Measurements from ENCODE around the gene ZNF14. TPM values are rescaled to one million over a fixed set of nuclear protein-coding genes. Genes with fewer than 3 reads are reported as not detected.

The ZNF14 gene
- total RNA-seq, 4 donors from 2014 or later = 1.9 to 11.6 (median 6.4) TPM

GRCh38 chr19:19662871-19663255, 70.0 kb downstream of the ZNF14 start:
- Histone ChIP-seq H3K27me3 (no peaks in the 10 kb centered on the region), H3K9me3 (no peaks in the 10 kb centered on the region), H3K27ac (peak overlapping the region; percentile 94 to 96 (median 96)), H3K4me3 (peak overlapping the region; percentile 76 to 93 (median 86)), H3K4me1 (peaks cover 0 to 22% (median 12%) of the 10 kb centered on the region in 4 donors), H3K36me3 (peaks cover 0 to 26% (median 0%) of the 10 kb centered on the region in 3 donors)
- no peak for DNase-seq
- TF ChIP-seq POLR2A (IDR thresholded peaks at IDR 0.05) = no peak
- TF ChIP-seq, protein P1, sequence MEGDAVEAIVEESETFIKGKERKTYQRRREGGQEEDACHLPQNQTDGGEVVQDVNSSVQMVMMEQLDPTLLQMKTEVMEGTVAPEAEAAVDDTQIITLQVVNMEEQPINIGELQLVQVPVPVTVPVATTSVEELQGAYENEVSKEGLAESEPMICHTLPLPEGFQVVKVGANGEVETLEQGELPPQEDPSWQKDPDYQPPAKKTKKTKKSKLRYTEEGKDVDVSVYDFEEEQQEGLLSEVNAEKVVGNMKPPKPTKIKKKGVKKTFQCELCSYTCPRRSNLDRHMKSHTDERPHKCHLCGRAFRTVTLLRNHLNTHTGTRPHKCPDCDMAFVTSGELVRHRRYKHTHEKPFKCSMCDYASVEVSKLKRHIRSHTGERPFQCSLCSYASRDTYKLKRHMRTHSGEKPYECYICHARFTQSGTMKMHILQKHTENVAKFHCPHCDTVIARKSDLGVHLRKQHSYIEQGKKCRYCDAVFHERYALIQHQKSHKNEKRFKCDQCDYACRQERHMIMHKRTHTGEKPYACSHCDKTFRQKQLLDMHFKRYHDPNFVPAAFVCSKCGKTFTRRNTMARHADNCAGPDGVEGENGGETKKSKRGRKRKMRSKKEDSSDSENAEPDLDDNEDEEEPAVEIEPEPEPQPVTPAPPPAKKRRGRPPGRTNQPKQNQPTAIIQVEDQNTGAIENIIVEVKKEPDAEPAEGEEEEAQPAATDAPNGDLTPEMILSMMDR (IDR thresholded peaks at IDR 0.05) = no peak

DNA sequence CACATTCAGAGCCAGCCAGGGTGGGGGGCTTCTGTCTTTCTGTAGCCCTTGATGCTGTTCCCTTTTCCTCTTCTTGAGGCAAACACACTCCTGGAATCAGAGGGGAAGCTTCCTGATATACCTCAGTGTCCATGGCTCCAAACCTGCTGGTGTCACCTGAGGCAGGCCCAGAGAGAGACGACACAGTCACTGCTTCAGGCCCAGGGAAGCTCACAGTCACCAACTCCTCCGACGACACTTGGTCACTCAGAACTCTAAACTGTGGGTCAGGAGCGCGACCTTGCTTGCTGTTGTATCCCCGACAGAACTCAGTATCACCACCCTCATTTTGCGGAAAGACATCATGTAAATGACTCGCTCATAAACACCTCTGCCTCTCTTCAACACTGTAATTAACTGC, 70.6 kb downstream of the ZNF14 start:
- no peaks in the 10 kb centered on the region for H3K9me3 ChIP-seq
- peak in 1 of 3 donors; percentile 43 for DNase-seq
- H3K27ac ChIP-seq = peak overlapping the region in 3 of 4 donors; percentile 95 to 96 (median 96)
- H3K36me3 ChIP-seq = peaks cover 0 to 32% (median 0%) of the 10 kb centered on the region in 3 donors
- H3K4me1 ChIP-seq = peaks cover 0 to 22% (median 9%) of the 10 kb centered on the region in 4 donors
- H3K4me3 ChIP-seq = peak overlapping the region; percentile 13 to 89 (median 80)
- TF ChIP-seq, protein P1 (IDR thresholded peaks at IDR 0.05) = no peak
- no peak for TF ChIP-seq POLR2A (IDR thresholded peaks at IDR 0.05)
- H3K27me3 ChIP-seq = no peaks in the 10 kb centered on the region

GRCh38 chr19:19661675-19662251, 71.1 kb downstream of the ZNF14 start:
- DNase-seq = peak in 2 of 3 donors; percentile 65 to 70
- no peaks in the 10 kb centered on the region for H3K9me3 ChIP-seq
- H3K4me3 ChIP-seq = peak overlapping the region in 2 of 4 donors; percentile 13 to 84
- no peak for TF ChIP-seq POLR2A (IDR thresholded peaks at IDR 0.05)
- TF ChIP-seq, protein P1 (IDR thresholded peaks at IDR 0.05) = no peak
- peaks cover 0 to 37% (median 0%) of the 10 kb centered on the region in 3 donors for H3K36me3 ChIP-seq
- H3K4me1 ChIP-seq = peaks cover 0 to 22% (median 8%) of the 10 kb centered on the region in 4 donors
- H3K27me3 ChIP-seq = no peaks in the 10 kb centered on the region
- H3K27ac ChIP-seq = peak overlapping the region in 3 of 4 donors; percentile 19 to 96 (median 95)

DNA sequence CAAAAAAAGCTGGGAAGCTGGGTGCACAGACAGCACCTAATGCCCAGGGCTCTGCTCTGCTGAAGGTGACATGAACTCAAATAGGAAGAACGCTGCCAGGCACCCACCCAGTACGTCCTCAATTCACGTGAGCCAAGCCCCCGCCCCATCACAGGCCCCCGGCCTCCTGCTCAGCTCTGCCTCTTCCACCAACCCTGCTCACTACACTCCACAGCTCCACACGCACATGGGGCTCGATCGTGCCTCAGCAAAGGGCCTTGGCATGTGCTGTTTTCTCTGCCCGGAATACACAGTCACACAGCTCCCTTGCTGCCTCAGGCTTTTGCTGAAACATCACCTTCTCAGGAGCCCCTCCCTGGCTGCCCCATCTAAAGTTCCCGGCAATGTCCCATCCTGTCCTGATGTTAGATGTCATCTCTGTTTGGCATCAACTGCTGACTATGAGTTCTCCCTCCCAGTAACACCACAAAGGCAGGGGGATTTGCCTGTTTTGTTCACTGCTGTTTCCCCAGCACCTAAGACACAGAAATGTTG, 71.7 kb downstream of the ZNF14 start:
- peaks cover 0 to 43% (median 0%) of the 10 kb centered on the region in 3 donors for H3K36me3 ChIP-seq
- H3K27me3 ChIP-seq = no peaks in the 10 kb centered on the region
- no peak for DNase-seq
- TF ChIP-seq, protein P1 (IDR thresholded peaks at IDR 0.05) = no peak
- TF ChIP-seq POLR2A (IDR thresholded peaks at IDR 0.05) = no peak
- H3K4me1 ChIP-seq = peaks cover 0 to 22% (median 8%) of the 10 kb centered on the region in 4 donors
- H3K27ac ChIP-seq = peak overlapping the region in 3 of 4 donors; percentile 19 to 96 (median 95)
- peak overlapping the region in 1 of 4 donors; percentile 13 for H3K4me3 ChIP-seq
- H3K9me3 ChIP-seq = no peaks in the 10 kb centered on the region

Small RNA genes lying within 50 kb of the gene (small RNA-seq; reads per million reads assigned to genes)
- gene AC011458.2 (0 reads per million in 2 donors), gene AC011477.5 (0 reads per million in 2 donors)

Other genes with a start within 250 kb of the ZNF14 start
- 10 to 100 TPM in 2 of 4 donors, 1 to 10 TPM in 2; 3.0 to 14.0 (median 10.0) TPM for gene TSSK6, start 217.6 kb downstream of the ZNF14 start, total RNA-seq
- 100 to 1,000 TPM in 3 of 4 donors, 10 to 100 TPM in 1; 40.7 to 188 (median 126) TPM for gene NDUFA13, start 216.9 kb downstream of the ZNF14 start, total RNA-seq
- gene YJEFN3, start 204.2 kb downstream of the ZNF14 start, total RNA-seq = 1 to 10 TPM; 4.4 to 9.9 (median 5.6) TPM
- gene CILP2, start 194.8 kb downstream of the ZNF14 start, total RNA-seq = not detected
- 10 to 100 TPM in 3 of 4 donors, 1 to 10 TPM in 1; 6.8 to 23.1 (median 14.1) TPM for gene PBX4, start 114.4 kb downstream of the ZNF14 start, total RNA-seq
- gene LPAR2, start 104.9 kb downstream of the ZNF14 start, total RNA-seq = 10 to 100 TPM; 14.9 to 44.2 (median 34.6) TPM
- 10 to 100 TPM; 28.0 to 66.8 (median 42.8) TPM for gene GMIP, start 89.5 kb downstream of the ZNF14 start, total RNA-seq
- 100 to 1,000 TPM; 223 to 465 (median 285) TPM for gene ATP13A1, start 69.4 kb downstream of the ZNF14 start, total RNA-seq
- gene ZNF101, start 64.3 kb downstream of the ZNF14 start, total RNA-seq = 10 to 100 TPM; 10.1 to 52.8 (median 15.8) TPM
- 10 to 100 TPM; 25.9 to 56.9 (median 31.3) TPM for gene ZNF506, start 88.6 kb upstream of the ZNF14 start, total RNA-seq
- gene ZNF253, start 132.8 kb upstream of the ZNF14 start, total RNA-seq = 10 to 100 TPM; 11.2 to 37.1 (median 12.9) TPM
- 1 to 10 TPM in 3 of 4 donors, under 1 TPM in 1; 0.88 to 8.3 (median 4.9) TPM for gene ZNF93, start 167.8 kb upstream of the ZNF14 start, total RNA-seq